ENCODE results near the gene MYB. TPM values are rescaled to one million over a fixed set of nuclear protein-coding genes. Genes with fewer than 3 reads are reported as not detected.

Gene MYB
- total and polyA plus RNA-seq, 8 donors: 0.07 to 0.37 (median 0.17) TPM; not detected in 3

DNA sequence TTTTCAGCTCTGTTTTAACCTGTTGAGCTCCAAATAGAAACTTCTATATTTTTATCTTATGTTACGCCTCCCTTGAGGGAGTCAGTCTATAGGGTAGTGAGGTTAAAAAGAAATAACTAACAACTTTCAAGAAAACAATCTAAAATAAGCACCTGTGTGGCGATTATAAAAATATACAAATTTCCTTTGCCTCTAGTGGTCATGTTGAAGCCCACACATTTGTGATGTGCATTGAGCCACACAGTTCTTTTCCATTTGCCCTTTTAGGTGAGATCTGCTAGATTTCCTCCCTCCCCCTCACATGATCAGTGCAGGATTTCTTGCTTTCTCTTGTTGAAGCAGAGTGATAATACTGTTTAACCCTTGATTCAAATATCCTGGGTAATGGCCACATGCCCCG lies 84.2 kb downstream of the MYB start:
- H3K9me3 ChIP-seq: no peaks in the 10 kb centered on the region
- H3K27me3 ChIP-seq: no peaks in the 10 kb centered on the region
- DNase-seq (no peak), ATAC-seq (no peak), FAIRE-seq (no peak)
- H3K4me3 ChIP-seq: no peak overlapping the region
- 94 to 97% methylated on average over 3 of the region's 3 CpGs for WGBS, 2 donors
- peaks cover 0 to 5% (median 0%) of the 10 kb centered on the region in 3 donors for H3K4me1 ChIP-seq
- intact Hi-C loops (cut with DNase I): no loop called here
- no peaks in the 10 kb centered on the region for H3K36me3 ChIP-seq
- H3K27ac ChIP-seq: no peak overlapping the region
- TF ChIP-seq CTCF (IDR thresholded peaks at IDR 0.05): no peak

GRCh38 chr6:135266675-135267074 lies 85.6 kb downstream of the MYB start:
- 68 to 70% methylated on average over 8 of the region's 8 CpGs for WGBS, 2 donors
- no peak for DNase-seq
- H3K27ac ChIP-seq: no peak overlapping the region

DNA sequence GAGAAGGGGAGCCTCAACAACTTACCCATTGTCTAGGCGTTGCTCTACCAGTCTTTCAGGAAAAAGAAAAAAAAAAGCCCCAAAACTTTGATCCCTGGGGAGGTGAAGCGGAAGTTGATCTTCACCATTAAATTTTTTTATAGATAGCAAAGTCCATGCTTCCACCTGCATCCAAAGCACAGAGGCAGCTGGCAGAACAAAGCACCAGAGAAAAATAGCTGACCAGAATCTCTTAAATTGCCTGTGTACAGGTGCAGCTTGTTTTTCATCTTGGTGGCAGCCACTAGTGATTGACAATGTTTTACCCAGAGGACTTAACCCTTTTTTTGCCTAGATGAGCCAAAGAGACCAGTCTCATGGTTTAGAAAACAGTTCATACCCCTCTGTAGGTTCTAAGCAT lies 86.0 kb downstream of the MYB start:
- Histone ChIP-seq H3K36me3 (no peaks in the 10 kb centered on the region), H3K27ac (no peak overlapping the region), H3K9me3 (no peaks in the 10 kb centered on the region), H3K4me1 (peaks cover 0 to 10% (median 6%) of the 10 kb centered on the region in 3 donors), H3K4me3 (no peak overlapping the region), H3K27me3 (no peaks in the 10 kb centered on the region)
- no peak for DNase-seq
- no peak for TF ChIP-seq CTCF (IDR thresholded peaks at IDR 0.05)
- WGBS, 2 donors: 59 to 62% methylated on average over 2 of the region's 2 CpGs
- no peak for ATAC-seq
- FAIRE-seq: no peak
- intact Hi-C loops (cut with DNase I): no loop called here

More at GRCh38 chr6:135266675-135267074, 85.6 kb downstream of the MYB start:
- H3K4me3 ChIP-seq: no peak overlapping the region
- intact Hi-C loops (cut with DNase I): no loop called here
- no peaks in the 10 kb centered on the region for H3K36me3 ChIP-seq
- H3K4me1 ChIP-seq: peaks cover 0 to 10% (median 6%) of the 10 kb centered on the region in 3 donors
- H3K9me3 ChIP-seq: no peaks in the 10 kb centered on the region
- no peak for FAIRE-seq
- no peak for TF ChIP-seq CTCF (IDR thresholded peaks at IDR 0.05)
- no peaks in the 10 kb centered on the region for H3K27me3 ChIP-seq
- no peak for ATAC-seq

DNA sequence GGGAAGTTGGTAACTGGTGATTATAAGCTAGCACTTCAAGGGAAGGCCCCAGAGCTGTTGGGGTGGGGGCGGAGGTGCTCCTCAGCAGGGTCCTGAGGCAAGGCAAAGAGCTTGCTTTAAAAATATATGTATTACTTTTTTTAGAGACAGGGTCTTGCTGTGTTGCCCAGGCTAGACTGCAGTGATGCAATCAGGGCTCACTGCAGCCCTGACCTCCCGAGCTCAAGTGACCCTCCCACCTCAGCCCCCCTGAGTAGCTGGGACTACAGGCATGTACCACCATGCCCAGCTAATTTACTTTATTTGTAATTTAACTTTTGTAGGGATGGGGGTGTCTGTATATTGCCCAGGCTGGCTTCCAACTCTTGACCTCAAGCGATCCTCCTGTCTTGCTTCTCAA lies 87.2 kb downstream of the MYB start:
- no peak for DNase-seq

More for the DNA sequence above, 87.2 kb downstream of the MYB start:
- no peak for ATAC-seq
- Histone ChIP-seq H3K9me3 (no peaks in the 10 kb centered on the region), H3K4me1 (peaks cover 0 to 10% (median 6%) of the 10 kb centered on the region in 3 donors), H3K4me3 (no peak overlapping the region), H3K27ac (no peak overlapping the region), H3K36me3 (no peaks in the 10 kb centered on the region), H3K27me3 (no peaks in the 10 kb centered on the region)
- intact Hi-C loops (cut with DNase I): no loop called here
- no peak for TF ChIP-seq CTCF (IDR thresholded peaks at IDR 0.05)
- WGBS, 2 donors: 93 to 98% methylated on average over 3 of the region's 3 CpGs
- no peak for FAIRE-seq

All from pancreas (tissue), 10 donors.